ENCODE measurements around the gene DDX39B. TPM values are rescaled to one million over a fixed set of nuclear protein-coding genes. Genes with fewer than 3 reads are reported as not detected.
A peak's percentile ranks its signal among the peaks of the same experiment; 100 is the strongest.
"Not testable (repeated sequence)": the region's sequence is repeated elsewhere in the genome, so short reads cannot be mapped to it uniquely, and the experiment has no call there.

The DDX39B gene
- total RNA-seq, 2 experiments from 2014 or later = 517 to 569 TPM

DNA sequence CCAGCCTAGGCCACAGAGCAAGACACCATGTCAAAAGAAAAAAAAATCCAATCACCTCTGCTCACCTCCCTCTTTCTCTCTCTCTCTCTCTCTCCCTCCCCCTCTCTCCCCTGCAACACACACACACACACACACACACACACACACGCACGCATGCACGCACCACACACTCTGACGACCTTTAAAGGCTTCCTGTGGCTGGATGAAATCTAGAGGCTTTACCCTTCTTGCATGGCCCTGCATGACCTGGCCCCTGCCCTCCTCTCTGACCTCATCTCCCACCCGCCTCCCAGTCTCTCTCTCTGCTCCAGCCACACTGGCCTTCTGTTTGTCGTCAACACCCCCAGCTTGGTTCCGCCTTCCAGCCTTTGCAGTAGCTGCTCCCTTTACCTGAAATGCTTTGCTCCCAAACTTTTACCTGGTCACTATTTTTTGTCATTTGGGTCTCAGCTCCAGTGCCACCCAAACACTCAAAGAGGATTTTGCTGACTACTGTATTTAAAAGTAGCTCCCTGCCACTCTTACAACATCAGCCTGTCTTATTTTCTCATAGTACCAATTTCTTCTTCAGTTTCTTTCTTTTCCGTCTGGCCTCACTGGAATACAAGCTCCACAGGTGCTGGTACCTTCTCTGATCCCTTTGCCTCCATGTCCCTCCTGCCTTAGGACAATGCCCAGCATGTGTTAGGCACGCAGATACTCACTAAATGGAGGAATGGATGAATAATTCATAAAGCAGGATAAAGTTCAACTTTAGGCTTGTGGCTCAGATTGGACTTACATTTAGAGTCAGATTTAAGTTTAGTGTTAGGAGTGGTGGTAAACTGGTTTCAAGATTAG lies 25.9 kb upstream of the DDX39B start:
- H3K36me3 Mint-ChIP-seq (ENCODE audit: low read depth) = peaks cover 18% of the 10 kb centered on the region
- peak; percentile 46 for DNase-seq
- peak overlapping the region; percentile 89 for H3K27ac Mint-ChIP-seq
- intact Hi-C loops (cut with DNase I, micrococcal nuclease) = loop anchor here (1.0 kb wide), 3 partner anchors 7 to 12 kb away; no protein-coding TSS in a partner anchor
- ATAC-seq = peak; percentile 13
- ChIA-PET CTCF (interaction anchor here (0.9 to 28.5 kb wide), 10 partner anchors 9 to 370 kb away, joined by 3 to 873 read pairs (median 5); partner anchors contain the start of genes ATP6V1G2, DDX39B, LST1 and LTB), POLR2A (interaction anchor here (0.6 to 1.8 kb wide), 8 partner anchors 8 to 97 kb away, joined by 3 to 18 read pairs (median 4); partner anchors contain the start of genes GPANK1 and NCR3)
- H3K4me3 Mint-ChIP-seq = peak overlapping the region; percentile 58
- peaks cover 3% of the 10 kb centered on the region for H3K27me3 Mint-ChIP-seq
- H3K9me3 Mint-ChIP-seq (ENCODE audit: low read depth) = no peaks in the 10 kb centered on the region
- H3K4me1 Mint-ChIP-seq = peaks cover 85% of the 10 kb centered on the region

DNA sequence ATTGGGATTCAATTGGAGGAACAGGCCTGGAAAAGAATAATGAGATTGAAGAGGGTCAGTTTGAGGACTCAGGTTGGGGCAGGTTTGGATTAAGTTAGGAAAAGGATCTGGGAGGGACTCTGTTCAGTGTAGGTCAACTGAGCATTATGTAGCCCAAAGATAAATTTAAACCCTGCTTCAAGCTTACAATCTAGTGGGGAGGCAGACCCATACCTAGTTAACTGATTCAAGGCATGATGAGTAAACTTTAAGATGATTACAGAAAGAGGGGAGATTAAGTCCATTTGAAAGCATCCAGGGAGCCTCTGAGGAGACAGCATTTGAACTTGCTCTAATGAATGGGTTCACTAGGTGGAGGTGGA lies 18.9 kb upstream of the DDX39B start:
- ChIA-PET CTCF (interaction anchor here (0.6 to 7.2 kb wide), 10 partner anchors 14 to 302 kb away, joined by 3 to 101 read pairs (median 4); partner anchors contain the start of genes LST1, NCR3, NEU1 and TNF), POLR2A (interaction anchor here (2.2 to 4.3 kb wide), 2 partner anchors 7 to 16 kb away, joined by 18 to 43 read pairs; partner anchors contain the start of gene TNF)
- intact Hi-C loops (cut with DNase I, micrococcal nuclease) = loop anchor here (1.0 kb wide), 2 partner anchors 8 to 15 kb away; partner anchors contain the start of gene TNF (in 1 of the 2)
- Mint-ChIP-seq H3K4me3 (peak overlapping the region; percentile 66), H3K4me1 (peaks cover 85% of the 10 kb centered on the region), H3K27ac (peak overlapping the region; percentile 92), H3K27me3 (peaks cover 3% of the 10 kb centered on the region), H3K9me3 (ENCODE audit: low read depth) (no peaks in the 10 kb centered on the region), H3K36me3 (ENCODE audit: low read depth) (peaks cover 50% of the 10 kb centered on the region)
- DNase-seq (no peak), ATAC-seq (no peak)

DNA sequence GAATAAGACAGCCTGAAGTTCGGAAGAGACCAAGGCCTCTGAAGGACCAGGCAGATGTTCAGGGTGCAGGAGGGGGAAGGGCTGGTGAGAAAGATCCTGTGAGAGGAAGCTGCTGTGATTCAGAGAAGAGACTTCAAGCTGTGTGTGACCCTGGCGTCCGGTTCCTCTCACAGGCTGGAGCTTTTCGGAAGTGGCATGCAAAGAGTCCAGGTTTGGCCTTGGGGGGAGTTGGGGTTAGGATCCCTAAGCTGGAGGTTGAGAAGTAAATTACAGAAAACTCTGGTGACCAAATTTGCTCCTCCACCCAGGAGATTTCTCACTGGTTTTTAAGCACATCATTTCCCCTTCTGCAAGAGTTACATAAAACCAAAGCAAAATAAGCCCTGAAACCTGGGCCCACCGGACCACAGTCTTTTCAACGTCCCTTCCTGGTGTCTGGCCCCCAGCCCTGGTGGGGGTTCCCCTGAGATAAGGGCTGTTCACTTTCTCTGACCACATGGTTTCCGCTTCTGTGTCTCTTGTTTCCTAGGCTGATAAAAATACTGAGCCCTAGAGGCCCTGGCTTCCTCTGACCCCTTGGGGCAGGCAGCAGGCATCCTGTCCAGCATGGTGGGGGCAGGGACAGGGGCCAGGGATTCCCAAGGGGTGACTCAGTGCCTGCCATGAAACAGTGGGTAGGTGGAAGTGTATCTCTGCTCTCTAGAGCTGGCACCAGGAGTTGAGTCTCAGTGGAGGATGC lies 18.3 kb upstream of the DDX39B start:
- intact Hi-C loops (cut with DNase I, micrococcal nuclease) = loop anchor here (1.0 to 2.0 kb wide), 3 partner anchors 8 to 15 kb away; partner anchors contain the start of genes LTA (in 1 of the 2) and TNF (in 1 of the 2)
- peaks cover 45% of the 10 kb centered on the region for H3K36me3 Mint-ChIP-seq (ENCODE audit: low read depth)
- DNase-seq (peak; percentile 80), ATAC-seq (peak; percentile 72)
- H3K4me1 Mint-ChIP-seq = peaks cover 81% of the 10 kb centered on the region
- H3K27ac Mint-ChIP-seq = peak overlapping the region; percentile 92
- POLR2A ChIA-PET = interaction anchor here (1.1 to 4.3 kb wide), 5 partner anchors 8 to 20 kb away, joined by 4 to 43 read pairs (median 15); partner anchors contain the start of genes LTA and TNF
- H3K4me3 Mint-ChIP-seq = peak overlapping the region; percentile 66
- peaks cover 3% of the 10 kb centered on the region for H3K27me3 Mint-ChIP-seq
- no peaks in the 10 kb centered on the region for H3K9me3 Mint-ChIP-seq (ENCODE audit: low read depth)
- CTCF ChIA-PET = interaction anchor here (0.5 to 7.2 kb wide), 16 partner anchors 8 to 881 kb away, joined by 3 to 101 read pairs (median 4); partner anchors contain the start of genes LST1, NCR3, NEU1 and NFKBIL1

DNA sequence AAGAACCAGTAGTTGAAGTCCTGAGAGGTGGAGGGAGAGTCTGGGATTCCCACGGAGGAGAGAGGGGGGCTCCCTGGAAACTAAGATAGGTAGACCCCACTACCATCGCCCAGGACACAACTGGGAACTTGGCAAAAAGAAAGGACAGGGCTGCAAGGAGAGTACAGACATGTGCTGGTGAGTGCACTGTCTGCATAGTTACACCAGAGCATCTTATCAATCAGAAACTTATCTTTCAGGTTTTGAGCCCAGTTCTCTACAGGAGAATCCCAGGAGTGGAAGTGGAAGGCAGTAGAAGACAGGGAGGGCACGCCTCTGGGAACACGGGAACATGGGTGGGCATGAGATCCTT lies 17.8 kb upstream of the DDX39B start:
- intact Hi-C loops (cut with DNase I, micrococcal nuclease) = loop anchor here (1.0 to 2.0 kb wide), 2 partner anchors 9 to 13 kb away; partner anchors contain the start of gene LTA (in 1 of the 2)

DNA sequence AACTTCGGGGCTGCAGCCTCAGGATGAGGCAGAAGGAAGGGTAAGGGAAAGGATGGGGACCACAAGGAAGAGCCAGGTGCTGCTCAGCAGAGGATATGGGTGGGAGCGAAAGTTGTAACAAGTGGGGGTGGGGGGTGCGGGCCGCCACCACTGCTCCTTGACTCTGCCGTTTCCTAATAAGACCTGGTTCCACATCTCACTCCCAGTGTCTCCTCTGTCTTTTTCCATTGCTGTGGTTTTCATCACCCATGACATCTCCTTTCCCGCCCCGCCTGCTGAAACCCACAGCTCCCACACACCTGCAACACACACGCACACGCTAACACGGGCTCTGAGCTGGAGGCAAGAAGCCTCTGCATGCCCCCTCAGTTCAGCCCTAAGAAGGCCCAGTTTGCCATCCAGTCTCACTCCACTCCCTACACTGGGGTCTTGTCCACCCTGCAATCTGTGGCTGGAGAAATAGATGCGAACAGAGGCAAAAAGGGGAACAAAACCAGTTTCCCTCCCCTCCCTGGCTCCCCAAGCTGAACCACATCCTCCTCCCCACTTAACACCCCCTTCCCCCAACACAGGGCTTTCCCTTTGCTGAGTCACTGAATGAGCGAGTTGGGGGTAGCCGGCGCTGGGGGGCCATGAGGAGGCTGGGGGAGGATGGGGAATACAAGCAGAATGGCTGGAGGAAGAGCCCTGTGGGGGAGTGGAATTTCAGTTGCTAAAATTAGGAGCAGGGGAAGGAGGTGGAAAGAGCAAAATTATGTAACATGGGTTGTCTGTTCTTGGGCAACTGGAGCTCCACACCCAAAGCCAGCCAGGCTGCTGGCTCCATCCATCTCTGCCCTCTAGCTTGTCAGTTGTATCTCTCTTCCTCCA lies 17.1 kb upstream of the DDX39B start:
- ATAC-seq (peak; percentile 47), DNase-seq (peak; percentile 82)
- ChIA-PET CTCF (interaction anchor here (0.6 to 7.2 kb wide), 13 partner anchors 8 to 55 kb away, joined by 3 to 101 read pairs (median 6); partner anchors contain the start of genes DDX39B, LTB, NCR3 and NFKBIL1), POLR2A (interaction anchor here (0.6 to 4.3 kb wide), 10 partner anchors 8 to 342 kb away, joined by 3 to 43 read pairs (median 4); partner anchors contain the start of genes LTA, NFKBIL1 and TNF)
- peak overlapping the region; percentile 66 for H3K4me3 Mint-ChIP-seq
- H3K9me3 Mint-ChIP-seq (ENCODE audit: low read depth) = no peaks in the 10 kb centered on the region
- peak overlapping the region; percentile 92 for H3K27ac Mint-ChIP-seq
- H3K4me1 Mint-ChIP-seq = peaks cover 81% of the 10 kb centered on the region
- intact Hi-C loops (cut with DNase I, micrococcal nuclease) = loop anchor here (1.0 to 2.0 kb wide), 2 partner anchors 9 to 14 kb away; partner anchors contain the start of gene LTA (in 1 of the 2)
- peaks cover 2% of the 10 kb centered on the region for H3K27me3 Mint-ChIP-seq
- H3K36me3 Mint-ChIP-seq (ENCODE audit: low read depth) = peaks cover 44% of the 10 kb centered on the region

More for the DNA sequence above, 17.8 kb upstream of the DDX39B start:
- peak overlapping the region; percentile 92 for H3K27ac Mint-ChIP-seq
- peaks cover 3% of the 10 kb centered on the region for H3K27me3 Mint-ChIP-seq
- CTCF ChIA-PET = interaction anchor here (0.6 to 7.2 kb wide), 14 partner anchors 9 to 881 kb away, joined by 3 to 101 read pairs (median 6); partner anchors contain the start of genes LTB, NCR3, NFKBIL1 and TNF
- ATAC-seq (peak; percentile 50), DNase-seq (no peak)
- no peaks in the 10 kb centered on the region for H3K9me3 Mint-ChIP-seq (ENCODE audit: low read depth)
- peak overlapping the region; percentile 66 for H3K4me3 Mint-ChIP-seq
- H3K4me1 Mint-ChIP-seq = peaks cover 79% of the 10 kb centered on the region
- POLR2A ChIA-PET = interaction anchor here (0.7 to 4.3 kb wide), 8 partner anchors 8 to 341 kb away, joined by 3 to 43 read pairs (median 6); partner anchors contain the start of genes LTA, NFKBIL1 and TNF
- peaks cover 45% of the 10 kb centered on the region for H3K36me3 Mint-ChIP-seq (ENCODE audit: low read depth)

DNA sequence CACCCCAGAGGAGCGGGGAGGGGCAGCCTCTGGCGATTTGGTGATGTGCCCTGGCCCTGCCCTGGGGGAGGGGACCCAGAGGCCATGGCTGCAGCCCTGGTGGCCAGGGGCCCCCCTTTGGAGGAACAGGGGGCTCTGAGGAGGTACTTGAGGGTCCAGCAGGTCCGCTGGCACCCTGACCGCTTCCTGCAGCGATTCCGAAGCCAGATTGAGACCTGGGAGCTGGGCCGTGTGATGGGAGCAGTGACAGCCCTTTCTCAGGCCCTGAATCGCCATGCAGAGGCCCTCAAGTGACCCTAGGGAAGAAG lies 16.5 kb upstream of the DDX39B start:
- ATAC-seq (no peak), DNase-seq (no peak)
- Mint-ChIP-seq H3K4me3 (peak overlapping the region; percentile 66), H3K36me3 (ENCODE audit: low read depth) (peaks cover 41% of the 10 kb centered on the region), H3K9me3 (ENCODE audit: low read depth) (no peaks in the 10 kb centered on the region), H3K27ac (peak overlapping the region; percentile 92), H3K4me1 (peaks cover 75% of the 10 kb centered on the region), H3K27me3 (no peaks in the 10 kb centered on the region)
- intact Hi-C loops (cut with DNase I, micrococcal nuclease) = loop anchor here in 1 of 2 experiments (2.0 kb wide), 1 partner anchor 15 kb away; the partner anchor contains the start of gene LTA
- POLR2A ChIA-PET = interaction anchor here (1.5 to 4.3 kb wide), 6 partner anchors 10 to 28 kb away, joined by 3 to 43 read pairs (median 12); partner anchors contain the start of genes LTA, NFKBIL1 and TNF
- CTCF ChIA-PET = interaction anchor here (0.6 to 7.2 kb wide), 7 partner anchors 10 to 38 kb away, joined by 3 to 101 read pairs (median 13); partner anchors contain the start of genes DDX39B, LTB, NCR3 and NFKBIL1

DNA sequence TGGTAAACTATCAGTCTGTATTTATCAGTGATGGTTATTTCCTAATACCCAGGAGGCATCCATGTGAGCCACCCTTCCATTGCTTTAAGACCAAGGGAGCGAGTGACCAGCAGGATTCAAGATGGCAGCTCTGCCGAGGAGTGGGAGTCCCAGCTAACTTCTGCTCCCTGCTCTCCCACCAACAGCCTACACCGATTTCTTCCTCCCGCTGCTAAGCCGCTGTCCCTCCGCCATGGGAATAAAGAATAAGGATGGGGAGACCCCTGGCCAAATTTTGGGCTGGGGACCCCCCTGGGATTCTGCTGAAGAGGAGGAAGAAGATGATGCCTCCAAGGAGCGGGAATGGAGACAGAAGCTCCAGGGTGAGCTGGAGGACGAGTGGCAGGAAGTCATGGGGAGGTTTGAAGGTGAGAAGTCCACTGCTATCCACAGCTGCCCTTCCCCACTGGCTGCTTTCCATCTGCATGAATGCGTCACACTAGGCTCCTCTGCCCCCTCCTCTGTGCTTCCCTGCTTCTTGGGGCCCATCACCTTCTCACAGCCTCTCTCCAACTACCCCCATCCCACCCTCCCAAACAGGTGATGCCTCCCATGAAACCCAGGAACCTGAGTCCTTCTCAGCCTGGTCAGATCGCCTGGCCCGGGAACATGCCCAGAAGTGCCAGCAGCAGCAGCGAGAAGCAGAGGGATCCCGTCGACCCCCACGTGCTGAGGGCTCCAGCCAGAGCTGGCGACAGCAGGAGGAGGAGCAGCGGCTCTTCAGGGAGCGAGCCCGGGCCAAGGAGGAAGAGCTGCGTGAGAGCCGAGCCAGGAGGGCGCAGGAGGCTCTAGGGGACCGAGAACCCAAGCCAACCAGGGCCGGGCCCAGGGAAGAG lies 15.9 kb upstream of the DDX39B start:
- Mint-ChIP-seq H3K27ac (peak overlapping the region; percentile 77), H3K4me1 (peaks cover 72% of the 10 kb centered on the region), H3K9me3 (ENCODE audit: low read depth) (no peaks in the 10 kb centered on the region), H3K4me3 (peak overlapping the region; percentile 66), H3K27me3 (no peaks in the 10 kb centered on the region), H3K36me3 (ENCODE audit: low read depth) (peaks cover 40% of the 10 kb centered on the region)
- intact Hi-C loops (cut with DNase I, micrococcal nuclease) = loop anchor here in 1 of 2 experiments (2.0 kb wide), 1 partner anchor 15 kb away; the partner anchor contains the start of gene LTA
- ATAC-seq (no peak), DNase-seq (no peak)
- CTCF ChIA-PET = interaction anchor here (1.2 to 7.2 kb wide), 5 partner anchors 9 to 39 kb away, joined by 3 to 101 read pairs (median 16); partner anchors contain the start of genes DDX39B, NCR3, NFKBIL1 and TNF
- POLR2A ChIA-PET = interaction anchor here (0.7 to 4.3 kb wide), 4 partner anchors 10 to 35 kb away, joined by 3 to 43 read pairs (median 8); partner anchors contain the start of genes NCR3, NFKBIL1 and TNF

DNA sequence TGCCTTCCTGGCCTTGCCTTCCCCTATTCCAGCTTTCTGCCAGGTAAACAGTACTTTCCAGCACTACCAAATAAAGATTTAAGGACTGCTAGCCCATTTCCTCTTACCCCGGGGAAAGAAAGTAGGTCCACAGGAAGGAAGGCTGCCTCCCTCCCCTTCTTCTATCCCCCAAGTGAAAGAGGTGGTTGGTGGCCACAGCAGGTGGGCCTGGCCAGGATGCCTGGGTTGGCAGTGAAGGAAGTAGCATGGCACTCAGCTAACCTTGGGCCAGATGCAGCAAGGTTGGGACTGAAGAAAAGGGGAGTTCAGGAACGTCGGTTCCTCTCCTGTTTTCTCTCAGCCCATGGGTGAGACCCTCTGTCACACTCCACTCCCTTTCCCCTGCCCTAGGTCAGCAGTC lies 14.5 kb upstream of the DDX39B start:
- POLR2A ChIA-PET = interaction anchor here (0.6 kb wide), 1 partner anchor 18 kb away, joined by 3 read pairs; no protein-coding TSS in a partner anchor
- H3K9me3 Mint-ChIP-seq (ENCODE audit: low read depth) = no peaks in the 10 kb centered on the region
- H3K4me3 Mint-ChIP-seq = no peak overlapping the region
- no peak for ATAC-seq
- no peak overlapping the region for H3K27ac Mint-ChIP-seq
- CTCF ChIA-PET = interaction anchor here (0.9 to 7.2 kb wide), 3 partner anchors 19 to 40 kb away, joined by 4 to 101 read pairs (median 50); partner anchors contain the start of genes LTB, NCR3 and TNF
- no peaks in the 10 kb centered on the region for H3K27me3 Mint-ChIP-seq
- DNase-seq = no peak
- peaks cover 35% of the 10 kb centered on the region for H3K36me3 Mint-ChIP-seq (ENCODE audit: low read depth)
- intact Hi-C loops (cut with DNase I, micrococcal nuclease) = no loop called here
- peaks cover 67% of the 10 kb centered on the region for H3K4me1 Mint-ChIP-seq

DNA sequence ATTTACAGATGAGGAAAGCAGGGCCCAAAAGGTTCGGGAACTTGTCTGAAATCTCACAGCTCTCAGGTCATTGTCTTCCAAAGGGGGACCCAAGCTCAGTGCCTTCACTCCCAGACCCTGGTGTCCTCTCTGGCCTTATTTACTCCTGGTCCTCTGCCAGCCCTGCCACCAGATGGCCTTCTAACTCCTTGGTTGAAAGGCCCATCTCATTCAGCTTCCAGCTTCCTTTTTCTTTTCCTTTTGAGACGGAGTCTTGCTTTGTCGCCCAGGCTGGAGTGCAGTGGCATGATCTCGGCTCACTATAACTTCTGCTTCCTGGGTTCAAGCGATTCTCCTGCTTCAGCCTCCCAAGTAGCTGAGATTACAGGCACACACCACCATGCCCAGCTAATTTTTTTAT lies 9.6 kb upstream of the DDX39B start:
- ChIA-PET POLR2A (interaction anchor here (0.7 to 4.0 kb wide), 6 partner anchors 8 to 46 kb away, joined by 3 to 29 read pairs (median 4); partner anchors contain the start of genes NCR3 and TNF), CTCF (interaction anchor here (0.6 to 15.4 kb wide), 18 partner anchors 8 to 282 kb away, joined by 3 to 658 read pairs (median 4); partner anchors contain the start of genes DDX39B, LST1, LTB and NCR3)
- intact Hi-C loops (cut with DNase I, micrococcal nuclease) = loop anchor here (1.0 kb wide), 1 partner anchor 47 kb away; no protein-coding TSS in a partner anchor
- H3K9me3 Mint-ChIP-seq (ENCODE audit: low read depth); H3K4me3 Mint-ChIP-seq; ATAC-seq; H3K27me3 Mint-ChIP-seq: not testable (repeated sequence)
- Mint-ChIP-seq H3K36me3 (ENCODE audit: low read depth) (peaks cover 32% of the 10 kb centered on the region), H3K27ac (peak overlapping the region; percentile 42), H3K4me1 (peaks cover 51% of the 10 kb centered on the region)
- peak; percentile 81 for DNase-seq
